NOMO-1 treated with dmso at 0.1 percent for 144 hours (cell line): Measurements from ENCODE around the gene CUX1.
"Not testable (repeated sequence)": the region's sequence is repeated elsewhere in the genome, so short reads cannot be mapped to it uniquely, and the experiment has no call there.

Source experiments
- DNase-seq: peaks from one replicate; lab custom pipeline; 2025; ENCODE audit not compliant: unreplicated experiment; lab: John Stamatoyannopoulos, UW

CUX1 gene

DNA sequence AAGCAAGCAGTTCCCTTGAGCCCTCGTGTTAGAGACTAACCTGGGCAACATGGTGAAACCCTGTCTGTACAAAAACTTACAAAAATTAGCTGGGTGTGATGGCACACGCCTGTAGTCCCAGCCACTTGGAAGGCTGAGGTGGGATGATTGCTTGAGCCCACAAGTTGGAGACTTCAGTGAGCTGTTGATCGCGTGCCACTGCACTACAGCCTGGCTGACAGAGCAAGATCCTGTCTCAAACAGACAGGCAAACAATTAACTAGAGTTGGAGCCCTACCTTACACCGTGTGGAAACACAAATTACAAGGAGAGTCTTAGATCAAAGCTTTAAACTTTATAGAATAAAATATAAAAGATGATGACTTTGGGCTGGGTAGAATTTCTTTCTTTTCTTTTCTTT, 219.5 kb downstream of the CUX1 start:
- DNase-seq: no peak

- DNase-seq: no peak
Measured at GRCh38 chr7:102039706-102040105, 222.3 kb downstream of the CUX1 start.

DNA sequence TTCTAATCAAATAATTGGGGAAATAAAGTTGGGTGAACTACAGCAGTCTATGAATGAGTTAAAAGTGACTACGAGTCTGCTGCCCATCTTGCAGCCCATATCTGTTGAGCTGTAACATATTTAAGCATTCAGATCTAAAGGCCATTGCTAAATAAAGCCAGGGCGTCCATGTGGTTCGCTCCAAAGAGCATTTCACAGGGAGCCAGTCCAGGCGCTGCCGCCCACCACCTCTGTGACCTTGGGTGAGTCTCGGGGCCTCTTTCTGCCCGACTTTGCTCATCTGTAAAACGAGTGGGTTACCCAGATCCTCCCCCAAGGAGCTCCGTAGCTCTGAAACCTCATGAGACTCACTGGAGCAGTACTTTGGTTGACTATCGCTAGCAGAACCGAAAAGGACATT, 223.1 kb downstream of the CUX1 start:
- no peak for DNase-seq

DNA sequence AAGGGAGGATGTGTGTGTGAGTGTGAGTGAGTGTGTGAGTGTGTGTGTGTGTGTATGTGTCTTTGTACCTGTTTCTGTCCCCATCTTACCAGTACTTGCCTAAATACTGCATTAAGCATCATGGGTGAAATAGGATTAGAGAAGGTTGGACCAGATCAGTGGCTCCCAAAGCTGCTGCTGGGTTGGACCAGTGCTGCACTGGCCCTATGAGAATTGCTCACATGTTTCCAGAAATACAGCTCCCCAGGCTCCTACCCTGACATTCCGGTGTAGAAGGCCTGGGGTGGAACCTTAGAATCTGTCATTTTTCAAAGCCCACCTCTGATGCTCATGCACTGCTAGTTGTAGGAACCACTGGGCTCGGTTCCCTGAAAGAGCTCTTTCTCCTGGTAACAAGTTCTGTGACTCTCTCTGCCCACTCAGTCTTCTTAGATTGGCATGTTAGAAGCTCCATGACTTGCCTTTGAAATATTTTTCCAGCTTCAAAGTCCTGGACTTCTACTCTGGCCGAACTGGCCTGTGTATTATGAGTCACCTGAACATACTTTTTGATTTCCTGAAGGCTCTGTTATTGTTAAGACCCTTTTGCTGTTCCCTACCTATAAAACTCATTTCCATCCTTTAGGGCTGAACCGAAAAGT, 224.7 kb downstream of the CUX1 start:
- DNase-seq: no peak

DNA sequence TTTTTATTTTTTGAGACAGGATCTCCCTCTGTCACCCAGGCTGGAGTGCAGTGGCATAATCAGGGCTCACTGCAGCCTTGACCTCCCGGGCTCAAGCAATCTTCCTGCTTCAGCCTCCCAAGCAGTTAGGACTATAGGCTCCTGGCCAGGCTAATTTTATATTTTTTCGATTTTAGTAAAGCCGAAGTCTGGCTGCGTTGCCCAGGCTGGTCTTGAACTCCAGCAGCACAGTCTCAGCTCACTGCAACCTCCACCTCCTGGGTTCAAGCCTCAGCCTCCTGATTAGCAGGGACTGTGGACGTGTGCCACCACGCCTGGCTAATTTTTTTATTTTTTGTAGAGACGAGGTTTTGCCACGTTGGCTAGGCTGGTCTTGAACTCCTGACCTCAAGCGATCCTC, 225.4 kb downstream of the CUX1 start:
- DNase-seq: not testable (repeated sequence)

- no peak for DNase-seq
Measured at GRCh38 chr7:102044641-102044983, 227.2 kb downstream of the CUX1 start.

GRCh38 chr7:102044984-102045673, 227.7 kb downstream of the CUX1 start:
- DNase-seq: no peak

DNA sequence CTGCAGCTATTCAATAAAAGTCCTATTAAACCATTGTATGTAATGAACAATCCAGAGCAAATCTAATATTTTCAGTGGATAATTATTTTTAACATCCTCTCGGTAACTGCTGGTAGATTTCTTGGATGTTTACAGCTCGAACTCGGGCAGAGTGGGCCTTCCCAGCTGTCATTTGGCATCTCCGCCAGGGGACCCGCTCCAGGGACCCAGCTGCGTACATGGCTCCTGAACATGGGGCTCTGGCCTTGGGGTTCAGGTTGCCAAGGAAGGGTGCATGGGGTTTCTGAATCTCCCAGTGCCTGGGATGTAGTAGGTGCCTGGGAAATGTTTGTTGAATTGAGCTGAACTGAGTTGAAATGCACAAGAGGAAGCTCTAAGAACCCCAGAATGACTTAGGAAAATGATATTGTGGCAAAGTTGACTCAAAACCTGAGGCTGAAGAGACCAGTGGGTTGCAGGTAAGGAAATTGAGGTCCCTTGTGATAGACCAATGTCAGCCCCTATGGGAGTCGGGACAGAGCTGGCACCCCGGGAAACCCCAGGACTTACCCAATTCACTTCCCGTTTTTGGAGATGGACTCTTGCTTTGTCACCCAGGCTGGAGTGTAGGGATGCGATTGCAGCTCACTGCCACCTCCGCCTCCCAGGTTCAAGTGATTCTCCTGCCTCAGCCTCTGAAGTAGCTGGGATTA, 228.4 kb downstream of the CUX1 start:
- DNase-seq: no peak

DNA sequence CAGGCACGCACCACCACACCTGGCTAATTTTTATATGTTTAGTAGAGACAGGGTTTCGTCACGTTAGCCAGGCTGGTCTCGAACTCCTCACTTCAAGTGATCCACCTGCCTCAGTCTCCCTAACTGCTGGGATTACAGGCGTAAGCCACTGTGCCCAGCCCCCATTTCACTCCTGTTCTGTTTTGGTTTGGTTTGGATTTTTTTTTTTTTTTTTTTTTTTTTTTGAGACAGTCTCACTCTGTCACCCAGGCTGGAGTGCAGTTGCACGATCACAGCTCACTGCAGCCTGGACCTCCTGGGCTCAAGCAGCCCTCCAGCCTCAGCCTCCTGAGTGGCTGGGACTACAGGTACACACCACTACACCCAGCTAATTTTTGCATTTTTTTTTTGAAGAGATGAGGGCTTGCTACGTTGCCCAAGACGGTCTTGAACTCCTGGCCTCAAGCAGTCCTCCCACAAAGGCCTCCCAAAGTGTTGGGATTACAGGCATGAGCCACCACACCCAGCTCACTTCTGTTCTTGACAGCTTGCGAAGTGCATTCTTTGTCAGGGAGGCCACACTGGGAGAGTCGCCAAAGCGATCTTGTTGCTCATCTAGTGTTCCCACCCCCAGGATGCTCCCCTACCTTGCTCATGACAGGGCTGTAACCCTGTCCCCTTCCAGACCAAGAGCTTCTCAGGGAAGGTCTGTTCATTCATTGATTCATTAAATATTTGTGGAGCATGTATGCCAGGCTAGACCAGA, 229.1 kb downstream of the CUX1 start:
- no peak for DNase-seq

DNA sequence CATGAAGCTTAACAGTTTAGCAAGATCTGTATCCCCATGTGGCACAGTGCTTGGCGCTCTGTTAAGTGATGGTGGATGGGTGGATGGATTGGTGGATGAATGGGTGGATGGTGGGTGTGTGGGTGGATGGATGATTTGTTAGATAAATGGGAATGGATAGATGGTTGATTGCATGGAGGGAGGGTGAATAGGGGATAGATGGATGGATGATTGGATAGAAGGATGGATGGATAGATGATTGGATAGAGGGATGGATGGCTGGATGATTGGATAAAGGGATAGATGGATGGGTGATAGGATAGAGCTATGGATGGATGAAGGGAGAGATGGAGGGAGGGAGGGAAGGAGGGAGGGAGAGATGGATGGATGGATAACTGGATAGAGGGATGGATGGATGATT, 229.7 kb downstream of the CUX1 start:
- DNase-seq: no peak

GRCh38 chr7:102049765-102050164, 232.3 kb downstream of the CUX1 start:
- DNase-seq: no peak

GRCh38 chr7:102050864-102051460, 233.5 kb downstream of the CUX1 start:
- DNase-seq: no peak

GRCh38 chr7:102051736-102052135, 234.3 kb downstream of the CUX1 start:
- not testable (repeated sequence) for DNase-seq

- no peak for DNase-seq
Measured at GRCh38 chr7:102054158-102054557, 236.7 kb downstream of the CUX1 start.

DNA sequence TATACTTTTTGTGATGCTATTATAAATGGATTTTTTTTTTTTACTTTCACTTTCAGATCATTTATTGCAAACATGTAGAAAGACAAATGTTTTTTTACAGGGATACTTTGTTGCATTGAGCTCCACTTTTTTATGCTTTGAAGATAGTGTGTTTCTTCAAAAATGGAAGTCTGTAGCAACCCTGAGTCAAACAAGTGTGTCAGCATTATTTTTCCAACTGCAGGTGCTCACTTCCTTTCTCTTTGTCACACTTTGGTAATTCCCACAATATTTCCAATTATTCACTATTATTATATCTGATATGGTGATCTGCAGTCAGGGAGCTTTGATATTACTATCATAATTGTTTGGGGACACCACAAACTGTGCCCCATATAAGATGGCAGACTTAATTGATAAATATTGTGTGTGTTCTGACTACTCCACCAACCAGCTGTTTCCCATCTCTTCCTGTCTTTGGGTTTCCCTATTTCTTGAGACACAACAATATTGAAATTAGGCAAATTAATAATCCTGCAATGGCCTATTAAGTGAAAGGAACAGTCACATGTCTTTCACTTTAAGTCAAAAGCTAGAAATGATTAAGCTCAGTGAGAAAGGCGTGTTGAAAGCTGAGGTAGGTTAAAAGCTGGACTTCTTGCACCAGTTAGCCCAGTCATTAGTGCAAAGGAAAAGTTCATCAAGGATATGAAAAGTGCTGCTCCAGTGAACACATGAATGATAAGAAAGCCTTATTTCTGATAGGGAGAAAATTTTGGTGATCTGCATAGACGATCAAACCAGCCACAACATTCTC, 238.0 kb downstream of the CUX1 start:
- no peak for DNase-seq

DNA sequence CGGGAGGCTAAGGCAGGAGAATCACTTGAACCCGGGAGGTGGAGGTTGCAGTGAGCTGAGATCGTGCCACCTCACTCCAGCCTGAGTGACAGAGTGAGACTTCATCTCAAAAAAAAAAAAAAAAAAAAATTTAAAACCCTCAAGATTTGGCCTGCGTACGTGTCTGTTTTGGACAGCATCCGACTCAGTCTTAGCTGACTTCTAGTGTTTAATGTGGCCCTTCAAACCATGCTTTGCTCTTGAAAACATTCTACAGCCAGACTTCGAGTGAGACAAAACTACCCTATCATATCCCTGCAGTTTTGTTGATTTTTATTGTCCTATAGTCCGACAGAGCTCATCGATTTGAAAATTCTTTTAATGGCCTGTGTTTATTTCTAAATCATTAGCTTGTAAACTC, 242.1 kb downstream of the CUX1 start:
- no peak for DNase-seq

DNA sequence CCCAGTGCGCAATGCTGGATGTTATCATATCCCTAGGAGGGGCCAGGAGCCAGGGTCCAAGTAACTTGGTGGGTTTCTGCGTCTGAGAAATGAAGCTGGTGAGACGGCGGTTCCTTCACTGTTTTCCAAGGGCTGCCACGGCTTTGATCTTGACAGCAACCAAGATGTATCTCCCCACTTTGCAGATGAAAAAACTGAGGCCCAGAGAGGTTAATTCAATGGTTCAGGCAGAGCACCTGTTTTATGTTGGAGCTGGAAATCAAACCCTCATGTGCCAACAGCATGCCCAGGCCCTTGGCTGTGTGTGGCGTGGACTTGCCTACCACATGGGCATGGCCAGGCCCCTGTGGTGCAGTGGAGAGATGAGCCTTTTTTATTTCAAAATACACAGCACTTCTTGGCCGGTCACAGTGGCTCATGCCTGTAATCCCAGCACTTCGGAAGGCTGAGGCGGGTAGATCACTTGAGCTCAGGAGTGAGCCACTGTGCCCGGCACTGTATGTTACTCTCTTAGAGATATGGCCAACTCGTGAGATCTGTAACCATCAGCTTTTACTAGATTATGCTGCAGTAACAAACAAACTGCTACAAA, 244.0 kb downstream of the CUX1 start:
- DNase-seq: no peak

GRCh38 chr7:102061981-102062390, 244.6 kb downstream of the CUX1 start:
- peak; percentile 27 for DNase-seq

GRCh38 chr7:102063690-102064180, 246.3 kb downstream of the CUX1 start:
- no peak for DNase-seq
